ENCODE data around the gene MARCHF11.

GRCh38 chr5:16043349-16043965, 136.1 kb downstream of the MARCHF11 start:
- TF ChIP-seq, protein P1, sequence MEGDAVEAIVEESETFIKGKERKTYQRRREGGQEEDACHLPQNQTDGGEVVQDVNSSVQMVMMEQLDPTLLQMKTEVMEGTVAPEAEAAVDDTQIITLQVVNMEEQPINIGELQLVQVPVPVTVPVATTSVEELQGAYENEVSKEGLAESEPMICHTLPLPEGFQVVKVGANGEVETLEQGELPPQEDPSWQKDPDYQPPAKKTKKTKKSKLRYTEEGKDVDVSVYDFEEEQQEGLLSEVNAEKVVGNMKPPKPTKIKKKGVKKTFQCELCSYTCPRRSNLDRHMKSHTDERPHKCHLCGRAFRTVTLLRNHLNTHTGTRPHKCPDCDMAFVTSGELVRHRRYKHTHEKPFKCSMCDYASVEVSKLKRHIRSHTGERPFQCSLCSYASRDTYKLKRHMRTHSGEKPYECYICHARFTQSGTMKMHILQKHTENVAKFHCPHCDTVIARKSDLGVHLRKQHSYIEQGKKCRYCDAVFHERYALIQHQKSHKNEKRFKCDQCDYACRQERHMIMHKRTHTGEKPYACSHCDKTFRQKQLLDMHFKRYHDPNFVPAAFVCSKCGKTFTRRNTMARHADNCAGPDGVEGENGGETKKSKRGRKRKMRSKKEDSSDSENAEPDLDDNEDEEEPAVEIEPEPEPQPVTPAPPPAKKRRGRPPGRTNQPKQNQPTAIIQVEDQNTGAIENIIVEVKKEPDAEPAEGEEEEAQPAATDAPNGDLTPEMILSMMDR (IDR thresholded peaks at IDR 0.05), result no peak
- TF ChIP-seq POLR2A (IDR thresholded peaks at IDR 0.05), result no peak

Data from transverse colon (tissue), 3 donors.